OCI-M1 (cell line): Measurements from ENCODE around the gene TLCD1.
"Not testable (repeated sequence)": the region's sequence is repeated elsewhere in the genome, so short reads cannot be mapped to it uniquely, and the experiment has no call there.

Experiments used
- DNase-seq: peaks from one replicate; lab custom pipeline; 2025; lab: John Stamatoyannopoulos, UW

Gene TLCD1

DNA sequence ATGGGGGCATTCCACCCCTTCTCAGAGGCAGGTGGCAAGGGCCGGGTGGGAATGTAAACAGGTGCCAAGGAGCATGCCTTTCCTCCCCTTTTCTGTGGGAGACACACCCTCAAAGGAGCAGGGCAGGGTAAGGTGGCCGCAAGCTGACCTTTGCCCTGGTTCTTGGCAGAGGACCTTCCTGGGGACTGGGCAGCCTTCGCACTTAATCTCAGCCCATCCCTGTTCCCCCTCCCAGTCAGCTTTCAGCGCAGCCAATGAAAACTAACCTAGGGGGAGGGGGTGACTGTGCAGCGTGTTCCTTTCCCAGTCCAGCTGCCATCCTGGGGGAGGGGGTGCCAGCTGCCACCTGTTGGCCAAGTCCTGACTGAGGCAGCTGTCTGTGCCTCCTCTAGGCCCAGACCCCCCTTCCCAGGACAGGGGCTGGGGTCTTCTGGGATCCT lies 20.6 kb upstream of the TLCD1 start:
- no peak for DNase-seq

DNA sequence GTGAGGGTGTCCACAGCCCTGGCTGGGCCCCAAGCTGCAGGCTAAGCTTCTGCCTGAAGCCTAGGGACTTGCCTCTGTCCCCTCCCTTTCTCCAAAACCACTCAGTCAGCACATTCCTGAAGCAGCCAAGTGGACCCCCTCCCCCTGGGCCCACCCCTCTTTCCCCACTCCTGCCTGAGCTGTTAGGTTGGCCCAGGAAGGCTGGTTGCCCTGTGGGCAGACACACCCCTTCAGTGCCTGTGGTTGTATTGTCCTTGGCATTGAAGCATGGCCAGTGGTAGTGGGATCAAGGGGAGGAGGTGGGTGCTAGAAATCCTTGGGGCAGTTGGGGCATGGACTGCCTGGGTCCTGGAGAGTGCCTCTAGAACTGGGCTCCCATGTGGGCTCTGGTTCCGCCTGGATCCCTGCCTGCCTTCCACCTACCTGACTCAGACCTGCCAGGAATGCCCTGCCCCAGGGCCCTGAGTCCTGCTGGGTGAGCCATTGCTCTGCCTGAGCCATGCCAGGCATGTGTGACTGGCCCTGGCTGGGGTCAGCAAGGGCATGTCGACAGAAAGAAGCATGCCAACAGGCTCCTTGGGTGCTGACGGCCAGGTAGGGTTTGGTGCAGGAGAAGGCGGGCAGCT lies 19.9 kb upstream of the TLCD1 start:
- no peak for DNase-seq

DNA sequence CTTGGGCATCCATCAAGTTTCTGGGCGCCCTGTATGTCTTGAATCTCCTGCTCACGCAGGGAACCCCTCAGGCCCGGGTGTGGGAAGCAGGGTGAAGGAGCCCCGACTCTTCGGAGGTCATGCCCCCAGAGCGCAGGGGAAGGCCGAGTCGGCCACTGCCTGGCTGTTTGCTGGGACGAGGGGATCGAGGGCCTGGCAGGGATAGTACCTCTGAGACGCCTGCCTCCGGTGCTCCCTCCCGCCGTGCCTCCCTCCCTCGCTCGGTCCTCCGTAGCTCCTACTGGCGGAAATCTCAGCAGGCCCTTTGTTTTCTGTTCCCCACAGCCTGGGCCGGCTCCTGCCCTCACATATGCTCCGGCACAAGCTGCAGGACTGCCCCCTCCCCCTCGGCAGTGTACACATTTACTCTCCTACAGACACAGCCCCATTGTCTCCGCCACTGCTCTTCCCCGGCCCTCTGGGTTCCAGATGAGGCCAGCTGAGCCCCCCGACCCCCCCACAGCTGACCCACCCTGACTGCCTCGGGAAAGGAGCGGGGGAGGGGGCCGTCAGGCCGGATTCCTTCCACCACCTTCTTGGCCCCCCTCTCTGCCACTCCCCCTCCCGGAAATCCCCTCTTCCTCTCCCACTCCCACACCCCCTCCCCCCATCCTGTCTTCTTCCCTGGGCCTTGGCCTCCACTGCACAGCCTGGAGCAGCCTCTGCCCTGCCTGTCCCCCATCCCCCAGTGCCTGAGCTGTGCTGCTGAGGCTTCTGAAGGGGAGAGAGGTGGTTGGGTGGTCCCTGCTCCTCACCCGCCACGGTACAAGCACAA lies 19.1 kb upstream of the TLCD1 start:
- DNase-seq: peak; percentile 68

DNA sequence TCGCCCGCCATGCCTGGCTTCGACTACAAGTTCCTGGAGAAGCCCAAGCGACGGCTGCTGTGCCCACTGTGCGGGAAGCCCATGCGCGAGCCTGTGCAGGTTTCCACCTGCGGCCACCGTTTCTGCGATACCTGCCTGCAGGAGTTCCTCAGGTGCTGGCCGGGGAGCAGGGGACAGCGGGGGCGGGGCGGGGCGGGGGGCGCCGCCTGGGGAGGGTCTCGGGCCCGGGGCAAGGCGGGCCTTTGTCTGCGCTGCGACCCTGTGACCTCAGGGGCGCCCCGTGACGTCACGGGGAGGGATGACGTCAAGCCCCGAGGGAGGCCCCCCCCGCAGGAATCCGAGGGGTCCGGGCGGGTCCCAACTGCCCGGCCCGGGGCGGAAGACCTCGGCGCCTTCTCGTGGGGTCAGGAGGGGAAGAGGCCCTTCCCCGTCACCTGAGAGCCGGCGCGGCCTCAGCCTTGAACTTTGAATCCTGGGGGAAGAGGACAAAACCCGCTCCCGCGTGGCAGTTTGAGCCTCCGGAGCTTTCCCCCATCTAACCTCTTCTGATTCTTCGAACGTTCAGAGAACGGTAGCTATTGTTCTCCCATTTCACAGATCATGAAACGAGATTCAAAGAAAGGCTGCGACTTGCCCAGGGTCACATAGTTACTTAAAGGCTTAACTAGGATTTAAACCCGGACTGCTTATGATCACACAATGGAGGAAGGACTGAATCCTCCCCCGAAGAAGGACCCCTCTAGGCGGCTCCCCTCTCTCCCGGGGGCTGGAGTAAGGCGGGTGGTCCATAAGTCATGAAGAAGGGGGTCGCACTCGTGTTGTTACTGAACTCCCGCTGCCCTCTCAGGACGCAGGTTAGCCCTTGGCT lies 18.3 kb upstream of the TLCD1 start:
- peak; percentile 84 for DNase-seq

DNA sequence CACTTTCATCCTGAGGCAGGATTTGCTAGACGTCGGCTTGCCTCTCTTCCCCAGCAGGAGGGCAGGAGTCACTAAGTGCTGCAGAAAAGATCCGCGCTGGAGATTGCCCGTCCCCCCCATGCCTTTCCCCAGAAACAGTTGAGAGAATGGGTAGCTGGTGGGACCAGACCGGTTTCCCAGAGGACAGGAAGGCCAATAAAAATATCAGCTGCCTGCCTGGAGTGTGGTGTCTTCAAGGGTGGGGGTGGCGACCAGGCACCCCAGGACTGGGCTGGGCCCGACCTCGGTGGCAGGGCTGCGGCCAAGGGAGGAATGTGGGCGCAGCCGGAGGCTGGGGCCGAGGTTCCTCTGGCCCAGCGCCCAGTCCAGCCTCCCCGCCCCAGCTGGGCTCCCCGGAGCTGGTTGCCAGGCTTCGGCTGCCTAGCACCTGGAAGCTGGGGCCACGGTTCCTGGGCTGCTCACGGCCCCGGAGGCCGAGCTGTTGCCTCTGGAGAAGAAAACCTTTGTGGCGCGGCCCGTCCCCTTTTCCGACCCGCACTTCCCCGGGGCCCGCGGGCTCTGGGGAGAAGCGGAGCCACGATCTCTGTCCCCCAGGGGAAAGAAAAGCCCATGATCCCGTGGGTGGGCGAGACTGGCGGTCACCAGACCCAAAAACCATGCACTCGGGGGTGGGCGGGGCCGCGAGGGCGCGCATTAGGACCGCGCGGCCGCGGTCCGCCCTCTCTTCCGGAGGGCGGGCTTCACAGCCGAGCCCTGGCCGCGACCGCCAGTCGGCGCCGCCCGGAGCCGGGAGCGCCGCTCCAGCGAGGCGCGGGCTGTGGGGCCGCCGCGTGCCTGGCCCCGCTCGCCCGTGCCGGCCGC lies 17.4 kb upstream of the TLCD1 start, which contains the start of gene TRAF4:
TRAF4 (plus strand) TSS at position 769 of the 861 bp plus-strand sequence. CDS start 102 bp downstream, outside the sequence.
- peak; percentile 96 for DNase-seq

DNA sequence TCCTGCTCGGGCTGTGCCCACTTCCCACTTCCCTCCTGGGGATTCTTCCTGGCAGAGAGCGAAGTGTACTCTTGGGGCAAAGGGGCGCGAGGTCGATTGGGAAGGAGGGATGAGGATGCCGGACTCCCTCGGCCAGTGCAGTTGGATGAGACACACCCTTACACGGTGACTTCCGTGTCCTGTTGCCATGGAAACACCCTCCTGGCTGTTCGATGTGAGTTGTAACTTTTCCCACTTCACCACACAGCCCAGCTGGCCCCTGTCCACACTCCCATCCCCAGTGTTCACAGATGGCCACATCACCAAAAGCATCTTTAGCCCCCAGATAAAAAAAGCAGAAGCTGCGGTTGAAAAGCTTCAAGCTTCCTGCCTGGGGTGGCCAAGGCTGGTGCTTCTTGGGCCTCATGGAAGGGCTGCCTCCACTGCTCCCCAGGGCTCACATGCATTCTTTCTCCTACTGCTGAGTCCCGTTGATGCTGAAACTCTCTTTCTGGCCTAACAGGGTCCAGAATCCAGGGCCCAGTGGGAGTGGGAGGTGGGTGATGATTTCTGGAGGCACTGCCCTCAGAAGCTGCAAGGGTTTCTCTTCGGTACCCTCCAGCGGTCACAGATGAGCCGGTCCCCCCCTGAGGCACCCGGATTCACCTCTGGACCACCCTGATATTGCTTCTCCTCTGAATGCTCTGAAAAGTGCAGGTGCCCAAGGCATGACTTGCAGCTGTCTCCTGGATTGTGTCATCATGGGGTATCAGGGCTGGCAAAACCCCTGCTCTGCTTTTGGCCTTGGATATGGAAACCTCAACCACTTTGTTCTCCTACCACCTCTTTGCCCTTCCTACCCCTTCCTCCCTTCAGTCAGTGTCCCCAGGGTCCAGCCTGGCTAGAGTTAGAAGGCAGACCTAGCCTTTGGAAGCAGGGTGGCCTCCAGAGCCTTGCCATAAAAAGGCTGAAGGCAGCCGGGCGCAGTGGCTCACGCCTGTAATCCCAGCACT lies 15.6 kb upstream of the TLCD1 start:
- DNase-seq: peak; percentile 99

DNA sequence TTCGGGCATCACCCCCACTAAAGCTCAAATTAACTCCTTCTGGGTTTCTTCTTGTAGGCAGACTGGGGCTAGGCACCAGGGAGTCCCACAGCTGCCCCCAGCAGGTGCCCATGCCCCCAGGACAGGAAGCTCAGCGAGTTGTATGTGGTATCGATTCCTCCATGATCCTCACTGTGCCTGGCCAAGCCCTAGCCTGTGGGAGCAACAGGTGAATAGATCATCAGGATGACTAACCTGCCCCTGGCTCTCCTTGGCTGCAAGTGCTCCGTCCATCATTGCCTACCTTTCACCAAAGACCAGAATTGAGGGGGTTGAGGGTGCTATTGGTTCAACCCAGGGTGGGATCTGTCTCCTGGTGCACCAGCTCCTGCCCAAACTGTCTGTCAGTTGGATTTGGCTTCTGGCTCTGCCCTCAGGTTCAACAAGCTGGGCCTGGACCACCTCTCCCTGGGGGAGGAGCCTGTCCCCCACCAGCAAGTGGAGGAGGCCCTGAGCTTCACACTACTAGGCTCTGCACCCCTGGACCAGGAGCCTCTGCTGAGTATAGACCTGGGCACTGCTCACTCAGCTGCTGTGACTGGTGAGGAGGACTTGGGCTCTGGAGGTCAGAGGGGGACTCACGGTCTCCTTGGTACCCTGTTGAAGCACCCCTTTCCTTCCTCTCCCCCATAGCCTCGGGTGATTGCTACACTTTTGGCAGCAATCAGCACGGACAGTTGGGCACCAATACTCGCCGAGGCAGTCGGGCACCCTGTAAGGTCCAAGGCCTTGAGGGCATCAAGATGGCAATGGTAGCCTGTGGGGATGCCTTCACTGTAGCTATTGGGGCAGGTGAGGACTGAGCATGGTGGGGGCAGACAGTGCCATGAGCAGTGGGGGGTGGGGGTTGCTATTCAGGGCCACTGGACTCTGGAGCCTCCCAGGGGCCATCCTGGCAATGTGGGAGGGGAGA lies 14.6 kb upstream of the TLCD1 start:
- no peak for DNase-seq

DNA sequence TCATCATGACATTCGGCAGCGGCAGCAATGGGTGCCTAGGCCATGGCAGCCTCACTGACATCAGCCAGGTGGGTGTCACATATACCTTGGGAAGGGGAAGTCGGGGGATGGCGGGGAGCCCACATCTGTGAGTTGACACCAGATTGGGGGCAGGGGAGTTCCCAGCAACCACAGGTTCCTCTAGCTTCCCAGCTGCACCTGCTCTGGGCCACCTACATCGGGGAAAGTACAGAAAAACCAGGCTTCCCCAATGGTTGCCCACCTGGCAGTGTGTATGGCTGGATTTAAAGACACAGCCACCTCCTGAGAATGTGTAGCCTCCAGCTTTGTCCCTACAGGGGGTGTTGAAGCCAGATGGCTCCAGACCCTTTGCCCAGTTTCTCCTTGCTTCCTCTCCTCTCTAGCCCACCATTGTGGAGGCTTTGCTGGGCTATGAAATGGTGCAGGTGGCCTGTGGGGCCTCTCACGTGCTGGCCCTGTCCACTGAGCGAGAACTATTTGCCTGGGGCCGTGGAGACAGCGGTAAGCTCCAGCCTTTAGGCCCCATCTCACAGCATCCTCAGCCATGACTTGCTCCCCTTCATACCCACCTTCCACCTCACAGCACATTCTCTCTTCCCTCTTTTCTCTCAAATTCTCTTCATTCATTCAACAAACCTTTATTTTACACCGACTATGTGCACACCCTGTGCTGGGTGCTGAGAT lies 12.8 kb upstream of the TLCD1 start:
- no peak for DNase-seq

DNA sequence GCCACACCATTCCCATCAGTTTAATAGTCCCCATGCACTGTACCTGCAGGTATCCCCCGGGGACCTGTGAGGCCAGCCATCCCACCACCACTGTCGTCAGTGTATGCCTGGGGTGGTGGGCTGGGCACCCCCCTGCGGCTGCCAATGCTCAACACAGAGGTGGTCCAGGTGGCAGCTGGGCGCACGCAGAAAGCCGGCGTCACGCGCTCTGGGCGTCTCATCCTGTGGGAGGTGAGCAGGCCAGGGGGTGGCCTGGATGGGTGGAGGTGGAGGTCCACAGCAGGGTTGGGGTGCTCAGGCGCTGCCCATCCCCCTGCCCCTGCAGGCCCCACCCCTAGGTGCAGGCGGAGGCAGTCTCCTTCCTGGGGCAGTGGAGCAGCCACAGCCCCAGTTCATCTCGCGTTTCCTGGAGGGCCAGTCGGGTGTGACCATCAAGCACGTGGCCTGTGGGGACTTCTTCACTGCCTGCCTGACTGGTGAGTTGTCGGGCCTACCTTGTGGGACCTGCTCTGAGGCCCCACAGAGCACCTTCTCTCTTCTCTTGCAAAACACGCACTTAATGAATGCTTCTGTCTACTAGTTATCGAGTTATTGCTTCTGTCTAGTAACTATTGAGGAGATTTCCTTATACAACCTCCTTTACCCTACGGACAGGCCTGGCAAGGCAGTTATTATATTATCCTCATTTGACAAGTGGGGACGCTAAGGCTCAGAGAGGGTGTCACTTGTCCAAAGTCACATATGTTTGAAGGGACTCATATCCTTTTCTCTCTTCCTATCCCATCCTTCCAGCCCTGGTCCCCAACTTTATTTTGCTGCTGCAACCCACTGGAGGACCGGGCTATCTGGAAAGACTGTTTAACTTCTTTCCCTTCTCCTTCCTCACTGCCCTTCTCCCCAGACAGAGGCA lies 12.0 kb upstream of the TLCD1 start:
- DNase-seq: no peak

DNA sequence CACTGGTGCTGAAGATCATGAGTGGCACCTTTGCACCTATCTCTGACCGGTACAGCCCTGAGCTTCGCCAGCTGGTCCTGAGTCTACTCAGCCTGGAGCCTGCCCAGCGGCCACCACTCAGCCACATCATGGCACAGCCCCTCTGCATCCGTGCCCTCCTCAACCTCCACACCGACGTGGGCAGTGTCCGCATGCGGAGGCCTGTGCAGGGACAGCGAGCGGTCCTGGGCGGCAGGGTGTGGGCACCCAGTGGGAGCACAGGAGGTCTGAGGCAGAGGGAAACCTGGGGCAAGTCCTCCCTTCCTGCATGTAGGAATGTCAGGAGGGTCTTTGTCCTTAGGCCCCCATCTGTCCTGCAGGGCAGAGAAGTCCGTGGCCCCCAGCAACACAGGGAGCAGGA lies 11.3 kb upstream of the TLCD1 start:
- DNase-seq: no peak

DNA sequence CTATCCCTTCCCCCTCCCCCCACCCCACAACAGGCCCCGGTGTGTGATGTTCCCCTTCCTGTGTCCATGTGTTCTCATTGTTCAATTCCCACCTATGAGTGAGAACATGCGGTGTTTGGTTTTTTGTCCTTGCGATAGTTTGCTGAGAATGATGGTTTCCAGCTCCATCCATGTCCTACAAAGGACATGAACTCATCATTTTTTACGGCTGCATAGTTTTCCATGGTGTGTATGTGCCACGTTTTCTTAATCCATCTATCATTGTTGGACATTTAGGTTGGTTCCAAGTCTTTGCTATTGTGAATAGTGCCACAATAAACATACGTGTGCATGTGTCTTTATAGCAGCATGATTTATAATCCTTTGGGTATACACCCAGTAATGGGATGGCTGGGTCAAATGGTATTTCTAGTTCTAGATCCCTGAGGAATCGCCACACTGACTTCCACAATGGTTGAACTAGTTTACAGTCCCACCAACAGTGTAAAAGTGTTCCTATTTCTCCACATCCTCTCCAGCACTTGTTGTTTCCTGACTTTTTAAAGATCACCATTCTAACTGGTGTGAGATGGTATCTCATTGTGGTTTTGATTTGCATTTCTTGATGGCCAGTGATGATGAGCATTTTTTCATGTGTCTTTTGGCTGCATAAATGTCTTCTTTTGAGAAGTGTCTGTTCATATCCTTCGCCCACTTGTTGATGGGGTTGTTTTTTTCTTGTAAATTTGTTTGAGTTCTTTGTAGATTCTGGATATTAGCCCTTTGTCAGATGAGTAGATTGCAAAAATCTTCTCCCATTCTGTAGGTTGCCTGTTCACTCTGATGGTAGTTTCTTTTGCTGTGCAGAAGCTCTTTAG lies 10.1 kb upstream of the TLCD1 start:
- DNase-seq: not testable (repeated sequence)

DNA sequence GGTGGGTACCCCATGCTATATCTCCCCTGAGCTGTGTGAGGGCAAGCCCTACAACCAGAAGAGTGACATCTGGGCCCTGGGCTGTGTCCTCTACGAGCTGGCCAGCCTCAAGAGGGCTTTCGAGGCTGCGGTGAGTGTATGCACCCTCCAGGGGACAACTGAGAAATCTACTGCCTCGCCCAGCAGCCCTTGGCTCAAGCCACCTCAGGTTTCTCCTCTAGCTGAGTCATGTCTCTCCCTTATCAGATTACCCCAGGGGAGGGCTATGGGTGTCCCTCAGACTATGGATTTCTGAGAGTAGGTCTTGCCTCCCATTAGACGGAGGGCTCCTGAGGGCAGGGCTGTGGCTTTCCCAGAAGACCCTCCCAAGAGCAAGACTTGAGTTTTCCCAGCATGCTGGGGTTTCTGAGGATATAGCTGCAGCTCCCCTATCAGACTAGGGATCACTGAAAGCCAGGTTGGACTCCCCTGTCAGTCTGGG lies 9.2 kb upstream of the TLCD1 start:
- peak; percentile 92 for DNase-seq

DNA sequence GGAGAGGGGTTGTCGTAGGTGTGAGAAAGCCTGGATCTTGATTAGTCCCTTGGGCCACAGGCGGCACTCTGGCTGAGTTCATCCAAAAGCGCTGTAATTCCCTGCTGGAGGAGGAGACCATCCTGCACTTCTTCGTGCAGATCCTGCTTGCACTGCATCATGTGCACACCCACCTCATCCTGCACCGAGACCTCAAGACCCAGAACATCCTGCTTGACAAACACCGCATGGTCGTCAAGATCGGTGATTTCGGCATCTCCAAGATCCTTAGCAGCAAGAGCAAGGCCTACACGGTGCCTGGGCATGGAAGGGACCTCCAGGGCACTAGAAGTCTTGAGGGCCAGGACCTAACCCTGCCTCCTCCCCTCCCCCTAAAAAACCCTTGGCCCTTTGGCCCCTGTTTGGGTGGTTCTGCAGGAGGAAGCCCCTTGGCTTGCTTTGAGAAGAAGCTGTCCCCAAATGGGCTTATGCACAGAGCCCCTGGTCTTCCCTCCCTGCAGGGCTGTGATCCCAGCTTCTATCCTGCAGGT lies 8.7 kb upstream of the TLCD1 start:
- DNase-seq: no peak

DNA sequence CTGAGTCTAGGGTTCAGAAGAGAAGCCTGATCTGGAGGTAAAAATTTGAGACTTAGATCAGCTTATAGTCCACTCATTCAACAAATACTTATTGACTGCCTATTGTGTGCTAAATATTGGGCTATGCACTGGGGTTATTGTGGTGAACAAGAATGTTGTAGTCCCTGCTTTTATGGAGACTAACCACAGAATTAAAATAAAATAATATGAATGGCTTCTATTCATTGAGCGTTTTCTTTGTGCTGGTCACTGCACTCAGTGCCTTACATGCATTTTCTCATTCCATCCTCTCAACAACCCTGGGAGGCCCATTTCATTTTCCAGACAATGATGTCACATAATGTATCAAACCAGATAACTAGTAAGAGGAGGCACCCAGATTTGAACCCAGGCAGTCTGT lies 7.3 kb upstream of the TLCD1 start:
- no peak for DNase-seq

DNA sequence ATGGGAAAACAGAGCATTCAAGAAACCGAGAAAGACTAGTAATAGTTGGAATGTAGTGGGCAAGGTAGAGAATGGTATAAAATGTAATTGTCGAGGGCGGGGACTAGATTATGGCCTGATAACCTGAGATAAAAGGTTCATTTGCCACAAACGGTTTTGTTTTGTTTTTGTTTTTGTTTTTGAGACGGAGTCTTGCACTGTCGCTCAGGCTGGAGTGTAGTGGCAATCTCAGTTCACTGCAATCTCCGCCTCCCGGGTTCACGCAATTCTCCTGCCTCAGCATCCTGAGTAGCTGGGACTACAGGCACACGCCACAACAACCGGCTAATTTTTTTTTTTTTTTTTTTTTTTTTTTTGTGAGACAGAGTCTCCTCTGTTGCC lies 3.9 kb upstream of the TLCD1 start:
- DNase-seq: no peak
